ENCODE measurements around the gene EPHA2.

The EPHA2 gene

DNA sequence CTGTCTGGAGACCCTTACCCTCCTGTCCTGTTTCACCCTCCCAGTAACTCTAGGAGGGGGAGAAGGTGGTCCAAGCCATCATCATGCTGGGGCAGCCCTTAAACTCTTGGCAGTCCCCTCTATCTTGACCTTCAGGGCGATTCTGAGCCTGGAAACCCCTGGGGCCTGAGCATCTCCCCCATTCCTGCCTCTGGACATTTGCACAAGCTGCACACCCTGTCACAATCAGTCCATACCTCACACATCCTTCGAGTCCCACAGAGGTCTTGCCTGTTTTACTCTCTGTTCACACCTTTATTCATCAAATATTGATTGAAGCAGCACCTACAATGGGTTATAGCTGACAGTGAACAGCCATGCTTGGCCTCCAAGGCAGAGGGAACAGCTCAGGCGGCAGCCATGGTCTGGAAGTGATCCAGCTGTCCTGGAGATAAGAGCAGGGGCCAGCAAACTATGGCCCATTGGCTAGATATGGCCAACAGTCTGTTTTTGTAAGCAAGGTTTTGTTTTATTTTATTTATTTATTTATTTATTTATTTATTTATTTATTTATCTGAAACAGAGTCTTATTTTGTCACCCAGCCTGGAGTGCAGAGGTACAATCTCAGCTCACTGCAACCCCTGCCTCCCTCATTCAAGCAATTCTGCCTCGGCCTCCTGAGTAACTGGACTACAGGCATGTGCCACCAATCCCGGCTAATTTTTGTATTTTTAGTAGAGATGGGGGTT is 75.3 kb downstream of the EPHA2 start:
- TF ChIP-seq, protein P1, sequence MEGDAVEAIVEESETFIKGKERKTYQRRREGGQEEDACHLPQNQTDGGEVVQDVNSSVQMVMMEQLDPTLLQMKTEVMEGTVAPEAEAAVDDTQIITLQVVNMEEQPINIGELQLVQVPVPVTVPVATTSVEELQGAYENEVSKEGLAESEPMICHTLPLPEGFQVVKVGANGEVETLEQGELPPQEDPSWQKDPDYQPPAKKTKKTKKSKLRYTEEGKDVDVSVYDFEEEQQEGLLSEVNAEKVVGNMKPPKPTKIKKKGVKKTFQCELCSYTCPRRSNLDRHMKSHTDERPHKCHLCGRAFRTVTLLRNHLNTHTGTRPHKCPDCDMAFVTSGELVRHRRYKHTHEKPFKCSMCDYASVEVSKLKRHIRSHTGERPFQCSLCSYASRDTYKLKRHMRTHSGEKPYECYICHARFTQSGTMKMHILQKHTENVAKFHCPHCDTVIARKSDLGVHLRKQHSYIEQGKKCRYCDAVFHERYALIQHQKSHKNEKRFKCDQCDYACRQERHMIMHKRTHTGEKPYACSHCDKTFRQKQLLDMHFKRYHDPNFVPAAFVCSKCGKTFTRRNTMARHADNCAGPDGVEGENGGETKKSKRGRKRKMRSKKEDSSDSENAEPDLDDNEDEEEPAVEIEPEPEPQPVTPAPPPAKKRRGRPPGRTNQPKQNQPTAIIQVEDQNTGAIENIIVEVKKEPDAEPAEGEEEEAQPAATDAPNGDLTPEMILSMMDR (conservative IDR thresholded peaks at IDR 0.05): no peak

DNA sequence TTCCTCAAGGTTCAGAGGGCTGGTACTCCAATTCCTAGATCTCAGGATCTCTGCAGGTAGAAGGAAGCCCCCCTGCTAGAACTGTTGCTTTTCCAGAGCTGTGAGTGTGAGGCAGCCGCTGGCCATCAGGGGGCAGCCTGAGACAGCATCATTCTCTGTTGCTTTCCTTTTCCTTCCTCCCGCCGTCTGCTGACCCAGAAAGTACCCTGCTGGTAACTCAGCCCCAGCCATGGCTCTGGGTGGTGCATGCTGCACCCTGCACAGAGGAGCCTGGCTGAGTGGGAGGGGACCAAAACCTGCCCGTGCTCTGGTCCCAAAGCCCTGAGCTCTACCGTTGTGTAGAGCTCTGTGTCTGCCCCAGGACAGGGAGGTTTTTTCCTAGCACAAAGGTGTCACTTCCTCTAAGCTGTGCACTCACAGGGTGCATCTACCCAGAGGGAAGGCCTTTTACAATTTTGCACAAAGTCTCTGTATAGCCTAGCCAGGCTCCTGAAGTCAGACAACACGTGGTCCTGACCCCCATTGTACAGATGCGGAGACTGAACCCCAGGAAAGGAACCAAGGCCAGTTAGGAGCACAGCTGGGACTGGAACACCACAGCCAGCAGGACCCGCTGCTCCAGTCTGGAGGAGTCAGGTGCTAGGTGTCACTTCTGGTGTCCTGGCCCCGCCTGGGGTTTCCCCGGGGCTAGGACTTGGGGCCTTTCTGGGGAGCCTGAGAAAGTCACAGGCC is 76.8 kb downstream of the EPHA2 start:
- H3K27ac ChIP-seq: no peak overlapping the region
- TF ChIP-seq, protein P1 (conservative IDR thresholded peaks at IDR 0.05): peak; percentile 89

More for the DNA sequence above, 75.3 kb downstream of the EPHA2 start:
- no peak overlapping the region for H3K27ac ChIP-seq

DNA sequence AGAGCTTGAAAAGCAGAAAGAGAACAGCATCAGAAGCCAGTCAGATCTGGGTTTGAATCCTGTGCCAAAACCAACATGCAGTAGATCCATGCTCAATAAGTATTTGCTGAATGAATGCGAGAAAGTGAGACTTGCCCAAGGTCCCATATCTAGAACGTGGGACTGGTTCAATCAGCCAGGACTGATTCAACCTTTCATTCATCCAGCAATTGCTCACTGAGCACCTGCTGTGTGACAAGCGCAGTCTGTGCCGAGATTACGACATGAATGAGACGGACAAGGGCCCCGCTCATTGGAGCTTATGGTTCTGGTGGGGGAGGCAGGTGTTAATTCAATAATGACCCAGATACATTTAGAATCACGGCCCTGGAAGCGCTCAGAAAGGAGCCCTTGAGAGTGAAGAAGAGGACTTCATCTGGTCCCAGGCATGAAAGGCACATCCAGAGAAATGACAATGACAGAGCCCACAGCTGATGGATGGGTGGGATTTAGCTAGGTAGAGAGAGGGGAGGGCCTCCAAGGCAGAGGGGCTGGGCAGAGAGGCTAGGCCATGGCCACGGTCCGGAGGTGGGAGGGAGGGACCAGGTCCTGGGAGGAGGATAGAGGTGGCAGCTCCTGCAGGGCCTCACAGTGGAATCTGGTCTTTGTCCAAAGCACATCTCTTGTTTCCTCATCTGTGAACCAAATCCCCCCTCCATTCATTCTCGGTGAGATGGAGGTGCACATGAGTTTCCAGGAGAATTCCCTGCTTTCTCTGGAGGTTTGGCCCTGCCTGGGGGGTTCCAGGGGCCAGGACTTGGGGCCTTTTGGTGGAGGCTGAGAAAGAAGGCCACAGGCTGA is 78.2 kb downstream of the EPHA2 start:
- no peak overlapping the region for H3K27ac ChIP-seq
- TF ChIP-seq, protein P1 (conservative IDR thresholded peaks at IDR 0.05): no peak

DNA sequence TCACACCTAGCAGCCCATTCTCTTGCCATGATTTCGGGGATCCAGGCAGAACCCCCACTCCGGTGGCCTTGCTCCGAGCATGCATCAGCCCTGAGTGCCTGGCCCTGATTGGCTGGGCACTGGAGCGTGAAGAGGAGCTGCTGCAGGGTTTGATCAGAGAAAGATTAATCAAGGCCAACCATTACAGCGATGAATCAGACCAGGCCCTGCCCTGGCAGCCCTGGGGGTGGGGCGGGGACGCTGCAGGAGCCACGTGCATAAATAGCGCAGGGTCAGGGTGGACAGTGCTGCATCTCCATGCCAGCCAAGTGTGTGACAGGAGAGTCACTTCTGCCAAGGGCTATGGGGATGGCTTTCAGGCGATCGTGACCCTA is 79.0 kb downstream of the EPHA2 start:
- H3K27ac ChIP-seq: no peak overlapping the region
- TF ChIP-seq, protein P1 (conservative IDR thresholded peaks at IDR 0.05): no peak

DNA sequence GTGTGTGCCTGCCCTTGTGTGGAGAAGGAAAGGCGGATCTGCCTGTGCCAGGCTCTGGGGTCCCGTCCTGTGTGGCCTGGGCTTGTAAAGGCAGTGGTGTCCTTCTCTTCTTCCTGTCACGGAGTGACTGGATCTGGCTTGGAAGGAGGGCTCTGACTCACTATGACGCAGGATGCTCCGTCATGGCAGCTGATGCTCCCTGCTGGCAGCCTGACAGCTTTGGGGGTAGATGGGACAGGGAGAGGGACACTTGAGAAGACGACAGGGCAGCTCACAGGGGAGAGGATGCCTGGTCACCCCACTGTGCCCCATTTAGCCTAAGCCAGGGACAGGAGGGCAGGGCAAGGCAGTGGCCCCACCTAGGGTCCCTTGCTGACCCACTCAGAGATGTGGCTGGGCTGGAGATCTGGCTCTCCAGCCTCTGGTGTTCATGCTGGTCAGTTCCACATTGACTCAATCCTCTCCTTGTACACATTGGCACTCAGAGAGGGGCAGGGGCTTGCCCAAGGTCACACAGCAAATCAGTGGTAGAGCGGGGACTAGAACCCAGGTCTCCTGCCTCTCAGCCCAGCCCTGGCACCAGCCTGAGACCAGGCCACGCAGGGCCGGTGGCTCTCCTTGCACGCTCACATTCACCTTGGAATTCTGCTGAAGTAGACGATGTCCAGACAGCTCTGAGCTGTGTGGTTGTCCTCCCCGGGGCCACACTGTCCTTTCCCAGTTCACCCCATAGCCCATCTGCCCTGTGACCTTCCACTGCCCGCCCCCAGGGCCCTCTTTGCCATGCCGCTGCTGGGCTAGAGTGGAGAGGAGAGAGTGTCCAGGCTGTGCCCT is 79.6 kb downstream of the EPHA2 start:
- TF ChIP-seq, protein P1 (conservative IDR thresholded peaks at IDR 0.05): no peak
- no peak overlapping the region for H3K27ac ChIP-seq

DNA sequence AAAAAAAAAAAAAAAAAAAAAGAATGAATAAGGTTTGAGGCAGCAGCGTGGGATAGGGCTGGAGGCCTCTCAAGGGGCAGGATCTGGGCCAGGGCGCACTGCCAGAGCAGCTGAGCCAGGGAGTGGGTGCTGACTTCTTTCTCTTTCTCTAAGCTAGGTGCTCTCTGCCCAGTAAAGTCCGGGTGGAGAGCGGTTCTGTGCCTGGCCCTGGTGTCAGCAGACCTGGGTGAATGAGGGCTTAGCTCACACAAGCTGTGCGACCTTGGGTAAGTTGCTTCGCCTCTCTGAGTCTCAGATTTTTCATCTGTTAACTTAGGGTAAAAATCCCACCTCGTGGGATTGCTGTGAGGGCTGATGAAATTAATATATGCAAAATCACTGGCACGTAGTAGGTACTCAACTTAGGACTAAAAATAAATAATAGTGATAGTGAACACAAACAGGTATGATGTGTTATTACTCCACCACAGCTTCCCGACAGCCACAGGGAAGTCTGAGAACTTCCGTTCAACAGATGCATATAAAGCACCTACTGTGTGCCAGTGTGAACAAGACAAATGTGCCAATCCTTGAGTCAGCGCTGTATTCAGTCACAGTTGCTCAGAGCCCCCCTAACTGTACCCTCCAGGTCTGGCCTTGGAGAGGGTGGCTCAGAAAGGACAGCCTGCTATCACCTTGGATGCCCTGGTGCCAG is 80.4 kb downstream of the EPHA2 start:
- no peak overlapping the region for H3K27ac ChIP-seq
- TF ChIP-seq, protein P1 (conservative IDR thresholded peaks at IDR 0.05): no peak

Measured in VCaP (cell line).